Body of pancreas (tissue), 4 donors: ENCODE data around the gene MYCBP2.

ENCODE experiments used
- CTCF ChIP-seq, 7 experiments: fragments of 450-650 bp in 4 of 7; fragments of 200-600 bp in 3 of 7; sonication (generic) in 3 of 7; IDR thresholded peaks; one replicate each; pipeline ENCODE4 v1.5.1; 2016 to 2019; ENCODE audit warnings: antibody characterized with exemption in 7 of 7
- POLR2A ChIP-seq, 3 donors: fragments of 450-650 bp; IDR thresholded peaks; one replicate each; pipeline ENCODE4 v1.6.1; 2016; ENCODE audit warnings: antibody characterized with exemption in 3 of 3, mild to moderate bottlenecking in 2 of 3

GRCh38 chr13:77343841-77344240 lies 16.9 kb upstream of the MYCBP2 start:
- TF ChIP-seq CTCF (IDR thresholded peaks at IDR 0.05) (no peak), POLR2A (IDR thresholded peaks at IDR 0.05) (no peak)
